HG03457 (cell line): ENCODE results near the gene BTBD18.

Source experiments
- ATAC-seq: cut with Tn5 transposase; IDR thresholded peaks from one replicate; pipeline ENCODE4 v1.9.1; 2021; ENCODE audit warnings: moderate number of reproducible peaks; ENCODE audit not compliant: unreplicated experiment

Gene BTBD18

GRCh38 chr11:57751676-57752253, at the start of gene BTBD18:
Gene BTBD18 (minus strand): TSS chr11:57751819. CDS start chr11:57751188, 631 bp downstream.
- no peak for ATAC-seq

- no peak for ATAC-seq
Observed at GRCh38 chr11:57801183-57801485, 49.5 kb upstream of the BTBD18 start.

- peak; percentile 68 for ATAC-seq
Observed at GRCh38 chr11:57800444-57801182, 49.0 kb upstream of the BTBD18 start.

GRCh38 chr11:57798905-57799559, 47.4 kb upstream of the BTBD18 start:
- ATAC-seq = no peak

- no peak for ATAC-seq
Observed at GRCh38 chr11:57793351-57794115, 41.9 kb upstream of the BTBD18 start.

- peak; percentile 13 for ATAC-seq
Observed at GRCh38 chr11:57792870-57793269, 41.3 kb upstream of the BTBD18 start.

- ATAC-seq = peak; percentile 65
Observed at GRCh38 chr11:57792060-57792541, 40.5 kb upstream of the BTBD18 start.

- no peak for ATAC-seq
Observed at GRCh38 chr11:57791321-57792059, 39.9 kb upstream of the BTBD18 start.

GRCh38 chr11:57788703-57789088, 37.1 kb upstream of the BTBD18 start:
- ATAC-seq = no peak

GRCh38 chr11:57787920-57788702, 36.5 kb upstream of the BTBD18 start:
- no peak for ATAC-seq

- ATAC-seq = no peak
Observed at GRCh38 chr11:57787006-57787604, 35.5 kb upstream of the BTBD18 start.

GRCh38 chr11:57786436-57786835, 34.8 kb upstream of the BTBD18 start:
- no peak for ATAC-seq

- ATAC-seq = no peak
Observed at GRCh38 chr11:57785072-57785471, 33.5 kb upstream of the BTBD18 start.

- no peak for ATAC-seq
Observed at GRCh38 chr11:57781529-57781943, 29.9 kb upstream of the BTBD18 start.

- no peak for ATAC-seq
Observed at GRCh38 chr11:57779276-57779675, 27.7 kb upstream of the BTBD18 start.

GRCh38 chr11:57778318-57779037, 26.9 kb upstream of the BTBD18 start:
- no peak for ATAC-seq

- no peak for ATAC-seq
Observed at GRCh38 chr11:57777969-57778317, 26.3 kb upstream of the BTBD18 start.

GRCh38 chr11:57776577-57777210, 25.1 kb upstream of the BTBD18 start:
- no peak for ATAC-seq
